RWPE2 (cell line): ENCODE results near the gene SHMT2.

Source experiments
- ATAC-seq: fragments of 200-7000 bp; cut with Tn5 transposase; 3 replicates; pipeline ENCODE4 v1.9.1; 2021; ENCODE audit warnings: low read depth
- DNase-seq: peaks from one replicate; pipeline ENCODE4 v3.0.0-alpha.2; 2020; ENCODE audit warnings: low spot score
- H3K27ac ChIP-seq: fragments of 450-650 bp; 2 replicates; pipeline ENCODE4 v1.5.1; 2017; ENCODE audit warnings: mild to moderate bottlenecking; ENCODE audit not compliant: poor library complexity, severe bottlenecking
- H3K27me3 ChIP-seq: fragments of 250-450 bp; sonication (Bioruptor Pico); 2 replicates; pipeline ENCODE4 v1.5.1; 2021; ENCODE audit warnings: mild to moderate bottlenecking, moderate library complexity; ENCODE audit not compliant: insufficient read depth, poor library complexity, severe bottlenecking
- H3K36me3 ChIP-seq: fragments of 250-450 bp; sonication (Bioruptor Pico); 2 replicates; pipeline ENCODE4 v1.5.1; 2020; ENCODE audit warnings: low read depth, mild to moderate bottlenecking, moderate library complexity
- H3K4me1 ChIP-seq: fragments of 250-450 bp; sonication (Bioruptor Pico); 2 replicates; pipeline ENCODE4 v1.5.1; 2021; ENCODE audit warnings: mild to moderate bottlenecking, moderate library complexity; ENCODE audit not compliant: insufficient read depth, poor library complexity, severe bottlenecking
- H3K4me3 ChIP-seq: fragments of 250-450 bp; sonication (Bioruptor Pico); 2 replicates; pipeline ENCODE4 v1.5.1; 2021; ENCODE audit warnings: mild to moderate bottlenecking, moderate library complexity; ENCODE audit not compliant: severe bottlenecking
- H3K9me3 ChIP-seq: fragments of 250-450 bp; sonication (Bioruptor Pico); 2 replicates; pipeline ENCODE4 v1.5.1; 2021; ENCODE audit warnings: mild to moderate bottlenecking, moderate library complexity; ENCODE audit not compliant: severe bottlenecking
- CTCF ChIP-seq: fragments of 450-650 bp; IDR thresholded peaks from one replicate; pipeline ENCODE4 v1.5.1; 2017; ENCODE audit warnings: mild to moderate bottlenecking, moderate library complexity; ENCODE audit not compliant: poor library complexity, severe bottlenecking

Gene SHMT2

DNA sequence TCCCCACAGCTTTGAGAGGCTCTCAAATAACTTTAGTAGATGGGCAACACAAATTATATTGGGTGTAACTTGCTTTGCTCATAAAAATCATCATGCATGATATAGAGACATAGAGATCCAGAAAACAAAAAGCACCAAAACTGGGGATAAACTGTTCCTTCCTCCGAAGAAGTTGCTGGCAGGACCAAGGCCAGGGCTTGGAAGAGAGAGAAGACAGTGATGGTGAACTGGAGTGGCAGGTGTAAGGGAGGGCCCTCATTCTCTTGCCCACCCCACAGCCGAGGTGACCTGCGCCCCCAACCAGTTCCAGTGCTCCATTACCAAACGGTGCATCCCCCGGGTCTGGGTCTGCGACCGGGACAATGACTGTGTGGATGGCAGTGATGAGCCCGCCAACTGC is 28.3 kb upstream of the SHMT2 start:
- H3K36me3 ChIP-seq: 0 out of 2 replicates have a peak, but pooled peaks cover 7% of the 10 kb centered on the region
- H3K9me3 ChIP-seq: no peaks in the 10 kb centered on the region
- no peak overlapping the region for H3K27ac ChIP-seq
- no peaks in the 10 kb centered on the region for H3K4me1 ChIP-seq
- H3K27me3 ChIP-seq: no peaks in the 10 kb centered on the region
- ATAC-seq: no peak
- H3K4me3 ChIP-seq: no peak overlapping the region
- TF ChIP-seq CTCF: no peak
- no peak for DNase-seq

DNA sequence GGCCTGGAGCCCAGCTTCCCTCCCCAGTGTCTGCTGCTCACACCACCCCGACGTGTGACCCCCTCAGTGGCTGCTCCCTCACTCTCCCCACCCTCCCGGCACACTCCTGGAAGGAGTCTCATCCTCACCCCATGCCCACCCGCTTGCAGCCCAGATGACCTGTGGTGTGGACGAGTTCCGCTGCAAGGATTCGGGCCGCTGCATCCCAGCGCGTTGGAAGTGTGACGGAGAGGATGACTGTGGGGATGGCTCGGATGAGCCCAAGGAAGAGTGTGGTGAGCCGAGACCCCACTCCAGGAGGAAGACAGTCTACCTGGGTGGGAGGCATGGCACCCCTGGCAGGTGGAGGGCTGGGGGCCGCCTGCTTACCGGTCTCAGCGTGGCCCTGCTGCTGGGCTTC is 27.9 kb upstream of the SHMT2 start:
- Histone ChIP-seq H3K4me3 (no peak overlapping the region), H3K27ac (no peak overlapping the region), H3K27me3 (no peaks in the 10 kb centered on the region), H3K36me3 (0 out of 2 replicates have a peak, but pooled peaks cover 7% of the 10 kb centered on the region), H3K4me1 (no peaks in the 10 kb centered on the region), H3K9me3 (no peaks in the 10 kb centered on the region)
- DNase-seq (no peak), ATAC-seq (no peak)
- no peak for TF ChIP-seq CTCF

DNA sequence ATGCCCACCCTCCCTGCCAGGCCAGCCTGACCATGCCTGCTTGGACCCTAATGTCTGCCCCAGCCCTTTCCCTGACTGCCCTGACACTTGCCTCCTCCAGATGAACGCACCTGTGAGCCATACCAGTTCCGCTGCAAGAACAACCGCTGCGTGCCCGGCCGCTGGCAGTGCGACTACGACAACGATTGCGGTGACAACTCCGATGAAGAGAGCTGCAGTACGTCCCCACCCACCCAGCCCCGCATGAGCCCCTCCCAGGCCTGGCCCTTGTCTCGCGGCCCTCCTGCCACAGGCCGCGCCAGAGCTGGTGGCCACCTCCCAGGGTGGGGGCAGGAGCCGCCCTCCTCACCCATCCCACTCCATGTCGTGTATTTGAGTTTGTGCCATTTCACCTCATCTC is 27.2 kb upstream of the SHMT2 start:
- ATAC-seq: no peak
- H3K36me3 ChIP-seq: 0 out of 2 replicates have a peak, but pooled peaks cover 7% of the 10 kb centered on the region
- DNase-seq: no peak
- no peaks in the 10 kb centered on the region for H3K27me3 ChIP-seq
- H3K27ac ChIP-seq: no peak overlapping the region
- TF ChIP-seq CTCF: no peak
- no peaks in the 10 kb centered on the region for H3K9me3 ChIP-seq
- no peak overlapping the region for H3K4me3 ChIP-seq
- H3K4me1 ChIP-seq: no peaks in the 10 kb centered on the region

GRCh38 chr12:57203201-57203600 is 26.3 kb upstream of the SHMT2 start:
- H3K4me1 ChIP-seq: no peaks in the 10 kb centered on the region
- 0 out of 2 replicates have a peak, but pooled peaks cover 6% of the 10 kb centered on the region for H3K36me3 ChIP-seq
- no peak for TF ChIP-seq CTCF
- no peak for DNase-seq
- no peak for ATAC-seq
- H3K9me3 ChIP-seq: no peaks in the 10 kb centered on the region
- H3K27me3 ChIP-seq: no peaks in the 10 kb centered on the region
- no peak overlapping the region for H3K27ac ChIP-seq
- no peak overlapping the region for H3K4me3 ChIP-seq

DNA sequence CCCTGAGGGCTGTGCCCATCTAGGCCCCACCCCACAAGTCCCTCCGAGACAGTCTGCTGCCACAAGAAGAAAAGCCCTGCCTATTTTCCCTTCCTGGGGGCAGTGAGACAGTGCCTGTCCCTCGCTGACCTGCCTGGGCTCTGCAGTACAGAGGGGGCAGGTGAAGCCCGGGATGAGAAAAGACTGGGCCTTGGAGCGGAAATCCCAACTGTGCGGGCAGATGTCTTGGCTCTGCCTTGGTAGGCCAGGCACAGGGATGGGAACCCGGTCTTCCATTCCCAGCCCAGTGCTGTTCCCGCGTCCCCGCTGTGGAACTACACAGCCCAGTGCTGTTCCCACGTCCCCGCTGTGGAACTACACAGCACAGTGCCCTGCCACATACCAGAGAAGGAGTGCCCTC is 25.7 kb upstream of the SHMT2 start:
- Histone ChIP-seq H3K9me3 (no peaks in the 10 kb centered on the region), H3K27me3 (no peaks in the 10 kb centered on the region), H3K4me1 (no peaks in the 10 kb centered on the region), H3K27ac (no peak overlapping the region), H3K4me3 (no peak overlapping the region), H3K36me3 (0 out of 2 replicates have a peak, but pooled peaks cover 4% of the 10 kb centered on the region)
- ATAC-seq (no peak), DNase-seq (no peak)
- no peak for TF ChIP-seq CTCF
